Effector CD8-positive, alpha-beta T cell (primary cell): ENCODE results near the gene APH1B.

Source experiments
- DNase-seq: peaks from one replicate; lab custom pipeline; 2025; lab: John Stamatoyannopoulos, UW

Gene APH1B

DNA sequence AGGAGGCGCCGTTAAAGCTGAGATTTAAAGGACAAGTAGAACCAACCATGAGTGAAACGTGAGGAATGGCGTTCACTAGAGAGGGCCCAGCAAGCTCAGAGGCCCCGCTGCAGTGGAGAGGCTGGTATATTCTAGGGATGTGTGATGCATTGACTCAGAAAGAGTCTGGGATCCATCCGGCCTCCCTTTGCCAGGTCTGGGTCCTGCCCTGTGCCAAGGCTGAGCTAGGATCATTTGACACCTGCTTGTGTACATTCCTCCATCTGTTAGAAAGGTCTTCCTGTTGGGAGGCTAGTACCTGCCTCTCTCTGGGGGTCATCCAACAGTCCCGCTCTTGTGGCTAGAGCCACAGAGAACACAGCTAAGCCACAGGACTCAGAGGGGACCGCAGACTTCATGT, 75.9 kb downstream of the APH1B start:
- DNase-seq = no peak

DNA sequence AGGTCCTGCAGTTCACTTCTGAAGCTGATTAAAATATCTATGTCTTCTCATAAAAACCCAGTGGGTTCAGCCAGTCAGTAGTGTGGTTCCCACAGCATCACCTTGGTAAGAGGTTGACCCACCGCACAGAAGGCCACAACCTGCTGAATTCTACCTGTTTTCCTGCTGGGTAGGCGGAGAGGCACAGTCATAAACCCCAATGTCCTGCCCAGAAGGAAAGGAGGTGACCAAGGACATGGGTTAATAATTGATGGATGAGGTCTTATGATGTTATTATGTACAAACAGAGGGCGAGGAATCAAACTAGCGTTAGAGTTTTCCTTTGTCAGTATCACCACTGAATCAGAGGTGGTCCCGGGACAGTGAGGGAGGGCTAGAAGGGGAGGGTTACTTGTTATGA, 76.5 kb downstream of the APH1B start:
- DNase-seq = no peak

DNA sequence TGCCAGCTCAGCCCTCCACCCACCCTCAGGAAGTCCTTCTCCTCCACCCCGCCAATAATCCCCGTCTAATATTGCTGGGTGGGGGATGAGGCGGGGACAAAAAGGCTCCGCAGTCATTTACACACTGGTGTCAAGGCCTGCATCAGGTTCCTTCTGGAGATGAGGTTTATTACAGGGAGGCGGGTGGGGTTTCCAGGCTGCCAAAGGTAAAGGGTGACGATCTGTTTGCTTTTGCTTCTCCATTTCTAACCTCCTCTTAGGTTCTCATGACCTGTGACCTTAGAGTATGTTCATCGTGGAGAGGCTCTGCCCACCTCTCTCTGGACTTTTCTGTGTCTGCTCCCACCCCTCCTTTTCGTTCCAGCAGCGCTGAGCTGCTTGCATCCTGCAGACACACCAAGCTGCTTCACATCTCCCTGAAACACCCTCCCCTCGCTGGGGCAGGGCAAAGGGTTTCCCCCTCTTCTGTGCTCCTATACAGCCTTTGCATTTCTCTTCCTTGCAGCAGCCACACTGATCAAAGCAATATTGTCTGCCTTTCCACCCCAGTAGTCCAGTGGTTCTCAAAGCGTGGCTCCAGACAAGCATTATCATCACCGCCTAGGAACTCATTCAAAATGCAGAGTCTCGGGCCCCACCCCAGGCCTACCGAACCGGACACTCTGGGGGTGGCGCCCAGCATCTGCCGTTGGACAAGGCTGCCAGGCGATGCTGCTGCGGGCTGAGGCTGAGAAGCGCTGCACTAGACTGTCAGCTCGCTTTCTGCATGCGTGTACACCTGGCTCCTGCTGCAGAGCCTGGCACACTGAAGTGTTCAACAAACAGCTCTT, 77.6 kb downstream of the APH1B start:
- no peak for DNase-seq

DNA sequence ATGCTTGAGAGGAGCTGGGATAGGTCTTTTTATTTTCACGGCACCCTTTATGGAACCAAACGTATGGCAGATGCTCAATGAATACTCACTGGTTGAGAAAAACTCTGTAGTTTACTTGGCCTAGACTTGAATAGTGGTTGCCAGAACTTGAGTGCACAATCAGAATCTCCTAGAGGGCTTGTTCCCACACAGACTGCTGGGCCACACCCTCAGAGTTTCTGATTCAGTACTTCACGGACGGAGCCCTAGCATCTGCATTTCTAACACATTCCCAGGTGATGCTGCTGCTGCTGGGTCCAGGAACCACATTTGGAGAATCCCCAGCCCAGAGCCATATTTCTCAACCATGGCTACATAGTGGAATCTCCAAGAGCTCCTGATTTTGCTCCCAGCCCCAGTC, 79.7 kb downstream of the APH1B start:
- no peak for DNase-seq

DNA sequence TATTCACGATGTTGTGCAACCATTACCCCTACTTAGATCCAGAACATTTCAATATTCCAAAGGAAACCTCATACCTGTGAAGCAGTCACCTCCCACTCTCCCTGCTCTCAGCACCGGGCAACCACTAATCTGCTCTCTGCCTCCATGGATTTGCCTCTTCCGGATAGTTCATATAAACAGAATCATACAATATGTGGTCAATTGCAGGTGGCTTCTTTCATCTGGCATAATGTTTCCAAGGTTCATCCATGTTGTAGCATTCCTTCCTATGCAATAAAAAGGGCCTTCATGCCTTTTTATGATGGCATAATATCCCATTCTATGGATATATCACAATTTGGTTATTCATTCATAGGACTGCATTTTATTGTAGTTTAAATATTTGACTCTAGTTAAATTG, 80.3 kb downstream of the APH1B start:
- DNase-seq = no peak

DNA sequence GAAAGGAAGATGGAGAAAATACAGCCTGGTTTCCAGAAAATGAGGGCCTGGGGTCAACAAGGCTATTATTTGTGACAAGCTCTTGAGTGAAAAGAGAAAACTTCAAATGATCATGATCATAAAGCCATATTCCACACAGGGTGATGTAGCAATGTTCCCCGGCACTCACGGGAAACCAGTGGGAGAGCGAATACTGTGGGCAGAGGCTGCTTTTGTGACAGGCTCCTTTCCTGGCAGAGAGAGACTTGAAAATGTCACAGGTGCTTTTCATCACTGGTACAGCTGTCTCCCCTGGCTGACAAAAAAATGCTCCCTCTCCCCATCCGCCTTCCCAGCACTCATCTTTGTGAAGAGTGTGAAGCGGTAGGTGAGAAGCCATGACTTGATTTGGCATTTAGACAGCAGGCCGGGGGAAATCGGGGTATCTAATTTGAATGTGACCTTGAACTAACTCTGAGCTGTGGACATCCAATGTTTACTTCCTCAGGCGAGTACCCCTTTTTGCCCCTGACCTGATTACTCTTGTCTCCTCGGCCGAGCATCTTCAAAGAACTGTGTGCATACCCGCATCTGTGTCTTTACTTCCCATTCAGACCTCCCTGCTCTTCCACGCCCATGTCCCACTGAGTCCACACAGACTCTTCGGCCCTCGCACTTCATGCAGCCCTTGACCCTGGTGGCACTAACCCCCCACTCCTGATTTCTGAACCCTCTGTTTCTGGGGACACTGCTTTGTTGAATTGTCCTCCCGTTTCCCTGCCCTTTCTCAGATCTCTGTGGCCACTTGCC, 81.0 kb downstream of the APH1B start:
- no peak for DNase-seq
